Myocyte (in vitro differentiated cells): ENCODE measurements around the gene OR2L5. TPM values are rescaled to one million over a fixed set of nuclear protein-coding genes. Genes with fewer than 3 reads are reported as not detected.

Experiments used
- DNase-seq: peaks from one replicate; pipeline ENCODE4 v3.0.0-alpha.2; 2012; ENCODE audit warnings: low read depth
- polyA plus RNA-seq: library from polyadenylated mRNA; unstranded; fragments of >200 nt; gene quantifications from one replicate; pipeline ENCODE4 v1.2.1, GENCODE V29; 2012; ENCODE audit warnings: missing spikeins
- total RNA-seq: library from RNA; depleted of rRNA; stranded (reverse); fragments of >200 nt; gene quantifications from 2 replicates; pipeline ENCODE4 v1.2.3, GENCODE V29; 2014

Gene OR2L5
- not detected in 2 replicates for total RNA-seq
- not detected for polyA plus RNA-seq

GRCh38 chr1:248013229-248013710 lies at the start of gene OR2L5:
Gene OR2L5, plus strand, starts transcription at chr1:248013660. Its CDS starts 8,288 bp downstream, at chr1:248021948.
- no peak for DNase-seq

GRCh38 chr1:247964933-247965332 lies 48.5 kb upstream of the OR2L5 start, which contains the start of gene OR2AK2:
Gene OR2AK2, plus strand, starts transcription at chr1:247965233. Its CDS starts 144 bp downstream, at chr1:247965377.
- no peak for DNase-seq

- DNase-seq, result no peak
These were observed 46.8 kb upstream of the OR2L5 start for GRCh38 chr1:247966532-247967204.

GRCh38 chr1:247992986-247993385 lies 20.5 kb upstream of the OR2L5 start:
- no peak for DNase-seq

- DNase-seq, result no peak
These were observed 14.6 kb upstream of the OR2L5 start for GRCh38 chr1:247998811-247999210.

GRCh38 chr1:248000169-248000568 lies 13.3 kb upstream of the OR2L5 start:
- no peak for DNase-seq

- DNase-seq, result no peak
These were observed 5.7 kb upstream of the OR2L5 start for GRCh38 chr1:248007778-248008177.

- no peak for DNase-seq
These were observed 3.8 kb upstream of the OR2L5 start for GRCh38 chr1:248009681-248010080.

- no peak for DNase-seq
These were observed 2.3 kb downstream of the OR2L5 start for GRCh38 chr1:248015803-248016202.

GRCh38 chr1:248029770-248030169 lies 16.3 kb downstream of the OR2L5 start, which contains the start of gene OR2L2:
Gene OR2L2, plus strand, starts transcription at chr1:248030070. Its CDS starts 8,198 bp downstream, at chr1:248038268.
- DNase-seq, result no peak

GRCh38 chr1:248045209-248045608 lies 31.7 kb downstream of the OR2L5 start:
- no peak for DNase-seq

GRCh38 chr1:248046536-248046935 lies 33.1 kb downstream of the OR2L5 start, which contains the start of gene OR2L3:
Gene OR2L3, plus strand, starts transcription at chr1:248046836. Its CDS starts 13,846 bp downstream, at chr1:248060682.
- no peak for DNase-seq

- no peak for DNase-seq
These were observed 33.5 kb downstream of the OR2L5 start for GRCh38 chr1:248047008-248047407.

GRCh38 chr1:248054671-248055070 lies 41.2 kb downstream of the OR2L5 start:
- no peak for DNase-seq

GRCh38 chr1:248055261-248055660 lies 41.8 kb downstream of the OR2L5 start:
- DNase-seq, result no peak

- no peak for DNase-seq
These were observed 51.6 kb downstream of the OR2L5 start for GRCh38 chr1:248065071-248065470.

GRCh38 chr1:248065604-248066003 lies 52.1 kb downstream of the OR2L5 start:
- DNase-seq, result no peak

Other genes starting within 250 kb of the OR2L5 start
- gene OR14A16, start 189.5 kb upstream of the OR2L5 start, total RNA-seq, result not detected in 2 replicates
- not detected in 2 replicates for gene OR11L1, start 171.8 kb upstream of the OR2L5 start, total RNA-seq
- gene TRIM58, start 156.5 kb upstream of the OR2L5 start, total RNA-seq, result not detected in 2 replicates
- not detected in 2 replicates for gene OR2W3, start 118.1 kb upstream of the OR2L5 start, total RNA-seq
- gene OR2T8, start 93.4 kb upstream of the OR2L5 start, total RNA-seq, result not detected in 2 replicates
- not detected in 2 replicates for gene OR2AJ1, start 88.8 kb upstream of the OR2L5 start, total RNA-seq
- not detected in 2 replicates for gene OR2L8, start 64.8 kb upstream of the OR2L5 start, total RNA-seq
- gene OR2AK2, start 48.4 kb upstream of the OR2L5 start, total RNA-seq, result not detected in 2 replicates
- not detected in 2 replicates for gene OR2L2, start 16.4 kb downstream of the OR2L5 start, total RNA-seq
- not detected in 2 replicates for gene OR2L3, start 33.2 kb downstream of the OR2L5 start, total RNA-seq
- gene OR2L13, start 81.5 kb downstream of the OR2L5 start, total RNA-seq, result not detected in 2 replicates
- gene OR2M5, start 131.5 kb downstream of the OR2L5 start, total RNA-seq, result not detected in 2 replicates
- not detected in 2 replicates for gene OR2M2, start 161.2 kb downstream of the OR2L5 start, total RNA-seq
- not detected in 2 replicates for gene OR2M3, start 183.6 kb downstream of the OR2L5 start, total RNA-seq
- not detected in 2 replicates for gene OR2M4, start 217.8 kb downstream of the OR2L5 start, total RNA-seq